ENCODE measurements around the gene CLUH.

CLUH gene

DNA sequence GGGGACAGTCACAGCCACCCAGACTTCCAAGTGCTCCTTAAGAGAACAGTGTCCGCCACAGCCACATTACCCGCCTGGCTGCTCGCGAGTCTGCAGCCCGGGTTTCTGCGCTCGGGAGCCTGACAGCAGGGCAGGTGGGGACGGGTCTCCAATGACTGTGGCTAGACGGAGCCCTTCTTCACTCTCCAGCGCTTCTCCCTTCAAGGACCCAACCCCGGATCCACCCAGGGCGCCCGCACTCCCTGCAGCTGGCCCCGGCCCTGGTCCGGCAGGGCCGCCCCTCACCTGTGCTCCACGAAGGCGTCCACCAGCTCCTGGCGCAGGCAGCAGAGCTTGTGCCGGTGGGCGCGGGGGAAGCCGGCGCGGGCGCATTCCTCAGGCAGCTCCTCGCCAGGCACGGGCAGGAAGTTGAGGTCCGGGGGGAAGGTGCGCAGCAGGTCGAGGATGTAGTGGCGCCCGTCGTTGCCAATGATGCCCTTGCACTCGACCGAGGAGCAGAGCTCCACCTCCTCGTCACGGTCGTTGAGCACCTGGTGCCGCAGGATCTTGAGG, 13.9 kb downstream of the CLUH start:
- DNase-seq (ENCODE audit: low read depth) = no peak
- TF ChIP-seq, protein P1, sequence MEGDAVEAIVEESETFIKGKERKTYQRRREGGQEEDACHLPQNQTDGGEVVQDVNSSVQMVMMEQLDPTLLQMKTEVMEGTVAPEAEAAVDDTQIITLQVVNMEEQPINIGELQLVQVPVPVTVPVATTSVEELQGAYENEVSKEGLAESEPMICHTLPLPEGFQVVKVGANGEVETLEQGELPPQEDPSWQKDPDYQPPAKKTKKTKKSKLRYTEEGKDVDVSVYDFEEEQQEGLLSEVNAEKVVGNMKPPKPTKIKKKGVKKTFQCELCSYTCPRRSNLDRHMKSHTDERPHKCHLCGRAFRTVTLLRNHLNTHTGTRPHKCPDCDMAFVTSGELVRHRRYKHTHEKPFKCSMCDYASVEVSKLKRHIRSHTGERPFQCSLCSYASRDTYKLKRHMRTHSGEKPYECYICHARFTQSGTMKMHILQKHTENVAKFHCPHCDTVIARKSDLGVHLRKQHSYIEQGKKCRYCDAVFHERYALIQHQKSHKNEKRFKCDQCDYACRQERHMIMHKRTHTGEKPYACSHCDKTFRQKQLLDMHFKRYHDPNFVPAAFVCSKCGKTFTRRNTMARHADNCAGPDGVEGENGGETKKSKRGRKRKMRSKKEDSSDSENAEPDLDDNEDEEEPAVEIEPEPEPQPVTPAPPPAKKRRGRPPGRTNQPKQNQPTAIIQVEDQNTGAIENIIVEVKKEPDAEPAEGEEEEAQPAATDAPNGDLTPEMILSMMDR (IDR thresholded peaks at IDR 0.05; ENCODE audit: low read depth, low read length, missing control alignments) = no peak
- no peak overlapping the region for H3K4me3 ChIP-seq (ENCODE audit: low read depth, low read length)

DNA sequence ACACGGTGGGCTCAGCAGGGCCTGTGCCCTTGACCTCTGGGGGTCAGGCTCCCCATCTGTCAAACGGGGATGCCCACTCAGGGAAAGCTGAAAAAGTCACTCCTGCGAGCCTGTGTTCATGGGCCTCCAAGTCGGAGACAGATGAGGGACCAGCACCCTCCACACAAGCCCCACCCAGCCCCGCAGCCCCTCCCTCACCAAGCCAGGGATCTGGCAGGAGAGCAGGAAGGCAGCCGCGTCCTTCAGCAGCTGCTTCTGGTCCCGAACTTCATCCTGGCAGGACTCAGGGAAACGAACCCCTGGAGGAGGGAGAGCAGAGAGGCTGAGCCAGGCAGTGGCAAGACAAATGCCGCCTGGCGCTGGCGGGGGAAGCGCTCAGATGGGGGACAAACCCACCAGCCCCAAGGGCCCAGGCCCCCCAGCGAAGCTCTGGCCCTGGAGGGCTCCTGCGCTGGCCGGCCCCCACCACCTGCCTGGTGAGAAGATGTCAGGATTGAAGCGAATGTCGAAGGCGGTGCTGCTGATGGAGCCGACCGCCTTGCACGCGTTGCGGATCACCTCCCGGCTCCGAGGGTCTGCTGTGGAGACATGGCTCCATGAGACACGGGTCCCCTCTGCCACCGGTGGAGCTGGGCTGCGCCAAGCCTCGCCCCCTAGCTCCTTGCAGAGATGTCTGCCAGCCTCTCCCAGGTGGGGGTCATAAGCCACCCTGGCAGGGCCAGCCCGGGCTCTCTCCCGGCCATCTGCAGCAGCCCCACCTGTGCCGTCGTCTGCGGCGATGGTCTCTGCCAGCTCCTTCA, 15.4 kb downstream of the CLUH start:
- TF ChIP-seq, protein P1 (IDR thresholded peaks at IDR 0.05; ENCODE audit: low read depth, low read length, missing control alignments) = no peak
- DNase-seq (ENCODE audit: low read depth) = no peak
- no peak overlapping the region for H3K4me3 ChIP-seq (ENCODE audit: low read depth, low read length)

DNA sequence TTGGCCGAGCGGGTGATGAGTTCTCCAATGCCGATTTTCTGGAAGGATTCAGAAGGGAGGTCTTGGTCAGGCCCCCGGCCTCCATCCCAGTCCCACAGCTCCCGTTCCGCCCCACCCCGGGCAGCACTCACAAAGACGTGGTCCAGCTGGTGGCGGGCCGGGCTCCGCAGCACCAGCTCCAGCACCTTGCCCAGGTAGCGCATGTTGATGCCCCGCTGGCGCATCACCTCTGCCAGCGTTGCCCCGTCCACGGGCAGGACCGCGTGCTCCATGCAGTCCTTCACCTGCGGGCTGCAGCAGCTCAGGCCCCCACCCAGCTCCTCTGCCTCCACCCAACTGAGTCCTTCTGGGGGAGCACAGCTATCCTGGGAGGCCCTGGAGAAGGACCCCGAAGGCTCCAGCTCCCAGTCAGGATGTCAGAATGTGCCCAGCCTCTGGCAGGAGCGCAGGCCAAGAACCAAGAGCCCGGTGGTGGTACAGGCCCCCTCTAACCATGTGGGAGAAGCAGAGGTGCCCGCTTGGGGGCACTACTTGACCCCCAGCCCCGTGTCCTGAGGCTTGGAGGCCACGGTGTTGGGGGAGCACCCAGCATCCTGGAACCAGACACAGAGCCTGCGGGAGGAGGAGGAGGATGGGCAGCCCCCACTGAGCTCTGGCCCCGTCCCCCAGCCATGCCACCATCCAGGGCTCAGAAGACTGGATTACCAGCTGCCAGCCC, 16.2 kb downstream of the CLUH start:
- H3K4me3 ChIP-seq (ENCODE audit: low read depth, low read length) = no peak overlapping the region
- TF ChIP-seq, protein P1 (IDR thresholded peaks at IDR 0.05; ENCODE audit: low read depth, low read length, missing control alignments) = no peak
- DNase-seq (ENCODE audit: low read depth) = no peak

DNA sequence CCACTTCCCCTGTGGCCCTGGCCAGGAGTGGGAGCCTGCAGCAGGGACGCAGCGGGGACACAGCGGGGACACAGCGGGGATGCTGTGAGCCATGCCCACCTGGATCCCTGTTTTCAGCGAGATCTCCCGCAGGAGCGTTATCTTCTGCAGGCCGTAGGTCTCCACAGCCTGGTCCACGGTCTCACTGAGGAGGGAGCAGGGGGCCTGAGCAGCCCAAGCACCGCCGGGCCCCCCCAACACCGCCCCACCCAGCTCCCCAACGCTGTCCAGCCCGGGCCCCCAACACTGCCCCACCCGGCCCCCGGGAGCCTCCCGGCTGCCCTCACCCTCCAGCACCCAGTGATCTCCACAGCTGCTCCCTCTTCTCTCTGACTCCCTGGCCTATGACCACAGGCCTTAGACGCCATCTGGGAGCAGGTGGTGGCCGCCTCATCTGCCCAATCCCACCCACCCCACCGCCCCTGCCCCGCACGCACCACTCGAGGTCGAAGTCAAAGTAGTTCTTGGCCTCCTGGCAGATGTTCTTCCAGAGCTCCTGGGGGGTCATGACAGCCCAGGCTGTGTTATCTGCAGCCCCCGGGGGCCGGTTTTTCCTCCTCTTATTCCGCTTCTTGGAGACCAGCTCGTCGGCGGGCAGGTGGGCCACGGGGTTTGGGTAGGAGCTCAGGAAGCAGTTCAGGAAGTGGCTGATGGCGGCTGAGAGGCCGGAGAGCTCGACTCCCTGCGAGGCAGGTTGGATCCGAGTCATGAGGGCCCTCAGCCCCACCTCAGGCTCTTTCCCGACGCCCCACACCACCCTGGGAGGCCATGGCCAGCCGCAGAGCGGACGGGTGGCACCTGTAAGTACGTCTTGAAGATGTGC, 17.0 kb downstream of the CLUH start:
- TF ChIP-seq, protein P1 (IDR thresholded peaks at IDR 0.05; ENCODE audit: low read depth, low read length, missing control alignments) = no peak
- DNase-seq (ENCODE audit: low read depth) = no peak
- no peak overlapping the region for H3K4me3 ChIP-seq (ENCODE audit: low read depth, low read length)

DNA sequence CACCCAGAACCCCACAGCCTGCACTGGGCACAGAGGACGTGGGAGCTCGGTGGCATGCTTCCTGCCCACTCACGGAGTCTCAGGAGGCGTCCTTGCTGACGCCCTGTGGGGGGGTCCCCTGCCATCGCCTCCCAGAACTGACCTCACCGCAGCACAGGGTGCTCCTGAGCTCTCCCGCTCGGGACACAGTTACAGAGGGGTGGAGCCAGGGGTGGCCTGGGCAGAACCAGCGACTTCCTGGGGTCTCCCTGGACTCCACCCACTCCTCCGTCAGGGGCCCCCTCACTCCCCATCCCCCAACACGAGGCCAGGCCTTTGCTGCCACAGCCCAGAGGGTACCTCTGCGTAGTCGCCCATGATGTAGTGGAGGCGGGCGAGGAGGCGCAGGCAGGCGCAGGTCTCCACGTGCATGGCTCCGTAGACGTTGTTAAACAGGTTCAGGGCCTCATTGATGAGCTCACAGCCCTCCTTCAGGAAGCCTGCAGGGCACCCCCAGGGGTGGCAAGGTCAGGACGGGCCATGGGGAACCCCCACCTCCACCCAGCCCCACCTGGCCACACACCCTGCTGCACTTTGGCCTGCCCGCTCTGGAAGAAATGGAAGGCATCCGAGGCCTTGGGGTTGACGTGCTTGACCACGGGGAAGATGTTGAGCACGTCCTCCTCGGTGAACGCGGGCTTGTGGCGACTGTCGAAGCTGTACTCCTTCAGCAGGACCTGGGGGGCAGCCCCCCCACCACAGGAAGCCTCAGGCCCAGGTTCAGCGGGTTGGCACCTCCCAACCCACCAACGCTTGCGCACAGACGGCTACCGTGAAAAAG, 17.8 kb downstream of the CLUH start:
- no peak for DNase-seq (ENCODE audit: low read depth)
- TF ChIP-seq, protein P1 (IDR thresholded peaks at IDR 0.05; ENCODE audit: low read depth, low read length, missing control alignments) = no peak
- no peak overlapping the region for H3K4me3 ChIP-seq (ENCODE audit: low read depth, low read length)

DNA sequence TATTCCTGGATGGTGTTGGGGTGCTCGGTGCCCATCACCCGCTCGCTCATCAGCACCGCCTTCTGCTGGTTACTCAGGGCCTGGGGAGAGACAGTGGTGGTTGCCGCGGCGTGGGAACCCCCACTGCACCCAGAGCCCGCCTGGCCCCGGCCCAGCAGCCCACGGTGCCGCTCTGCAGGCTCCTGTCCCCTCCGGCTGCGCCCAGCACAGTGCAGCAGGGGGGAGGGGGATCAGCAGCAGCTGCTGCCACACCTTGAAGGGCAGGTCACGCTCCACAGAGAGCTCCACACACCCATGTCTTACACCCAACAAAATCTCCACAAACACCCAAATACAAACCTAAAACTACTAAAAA, 18.8 kb downstream of the CLUH start:
- no peak overlapping the region for H3K4me3 ChIP-seq (ENCODE audit: low read depth, low read length)
- DNase-seq (ENCODE audit: low read depth) = no peak
- TF ChIP-seq, protein P1 (IDR thresholded peaks at IDR 0.05; ENCODE audit: low read depth, low read length, missing control alignments) = no peak
